Gastrocnemius medialis (tissue), 4 donors: Measurements from ENCODE around the gene LRRC72.

Experiments
- POLR2A ChIP-seq, 2 donors: fragments of 450-650 bp; IDR thresholded peaks; one replicate each; pipeline ENCODE4 v1.6.1; 2017; ENCODE audit warnings: antibody characterized with exemption in 2 of 2, mild to moderate bottlenecking in 2 of 2, moderate library complexity in 2 of 2
- TF ChIP-seq, protein P1 (sequence below), 5 experiments: fragments of 450-650 bp in 3 of 5; fragments of 200-600 bp in 2 of 5; sonication (generic) in 2 of 5; IDR thresholded peaks in 4 of 5; conservative IDR thresholded peaks in 1 of 5; 1 replicate in 4 of 5; 2 replicates in 1 of 5; pipeline ENCODE4 v1.5.1; 2016 to 2019; ENCODE audit warnings: antibody characterized with exemption in 5 of 5, mild to moderate bottlenecking in 3 of 5, moderate library complexity in 3 of 5

GRCh38 chr7:16535500-16535899 is 8.9 kb downstream of the LRRC72 start:
- TF ChIP-seq, protein P1, sequence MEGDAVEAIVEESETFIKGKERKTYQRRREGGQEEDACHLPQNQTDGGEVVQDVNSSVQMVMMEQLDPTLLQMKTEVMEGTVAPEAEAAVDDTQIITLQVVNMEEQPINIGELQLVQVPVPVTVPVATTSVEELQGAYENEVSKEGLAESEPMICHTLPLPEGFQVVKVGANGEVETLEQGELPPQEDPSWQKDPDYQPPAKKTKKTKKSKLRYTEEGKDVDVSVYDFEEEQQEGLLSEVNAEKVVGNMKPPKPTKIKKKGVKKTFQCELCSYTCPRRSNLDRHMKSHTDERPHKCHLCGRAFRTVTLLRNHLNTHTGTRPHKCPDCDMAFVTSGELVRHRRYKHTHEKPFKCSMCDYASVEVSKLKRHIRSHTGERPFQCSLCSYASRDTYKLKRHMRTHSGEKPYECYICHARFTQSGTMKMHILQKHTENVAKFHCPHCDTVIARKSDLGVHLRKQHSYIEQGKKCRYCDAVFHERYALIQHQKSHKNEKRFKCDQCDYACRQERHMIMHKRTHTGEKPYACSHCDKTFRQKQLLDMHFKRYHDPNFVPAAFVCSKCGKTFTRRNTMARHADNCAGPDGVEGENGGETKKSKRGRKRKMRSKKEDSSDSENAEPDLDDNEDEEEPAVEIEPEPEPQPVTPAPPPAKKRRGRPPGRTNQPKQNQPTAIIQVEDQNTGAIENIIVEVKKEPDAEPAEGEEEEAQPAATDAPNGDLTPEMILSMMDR (IDR thresholded peaks at IDR 0.05 in 4 of 5, conservative IDR thresholded peaks at IDR 0.05 in 1 of 5): no peak
- no peak for TF ChIP-seq POLR2A (IDR thresholded peaks at IDR 0.05)
